MM.1S (cell line): ENCODE measurements around the gene CASP8.

Experiments used
- DNase-seq: peaks from one replicate; pipeline ENCODE4 v3.0.0-alpha.2; 2015
- H2AFZ ChIP-seq: fragments of 300-600 bp; sonication (generic); 2 replicates; pipeline ENCODE4 v1.6.0; 2016; ENCODE audit warnings: antibody characterized with exemption, low read length
- H3F3A ChIP-seq: fragments of 300-600 bp; sonication (generic); 2 replicates; pipeline ENCODE4 v1.6.1; 2016; ENCODE audit warnings: mild to moderate bottlenecking, antibody characterized with exemption, low read length, moderate library complexity, mixed read lengths; ENCODE audit not compliant: insufficient read depth
- H3K27ac ChIP-seq: fragments of 300-600 bp; sonication (generic); 2 replicates; pipeline ENCODE4 v1.5.1; 2016; ENCODE audit warnings: mild to moderate bottlenecking, low read length
- H3K27me3 ChIP-seq: fragments of 300-600 bp; sonication (generic); replicated peaks from 2 replicates; pipeline ENCODE4 v1.6.0; 2016; ENCODE audit warnings: low read length; ENCODE audit not compliant: insufficient read depth
- H3K36me3 ChIP-seq: fragments of 300-600 bp; sonication (generic); replicated peaks from 2 replicates; pipeline ENCODE4 v1.6.1; 2016; ENCODE audit warnings: mild to moderate bottlenecking, low read length, mixed read lengths; ENCODE audit not compliant: insufficient read depth
- H3K4me1 ChIP-seq: fragments of 300-600 bp; sonication (generic); 2 replicates; pipeline ENCODE4 v1.6.1; 2016; ENCODE audit warnings: low read length, mixed read lengths
- H3K4me2 ChIP-seq: fragments of 300-600 bp; sonication (generic); 2 replicates; pipeline ENCODE4 v1.6.0; 2016; ENCODE audit warnings: low read depth, low read length
- H3K4me3 ChIP-seq: fragments of 300-600 bp; sonication (generic); 2 replicates; pipeline ENCODE4 v1.5.1; 2016; ENCODE audit warnings: low read length, mixed read lengths
- H3K79me2 ChIP-seq: fragments of 300-600 bp; sonication (generic); 2 replicates; pipeline ENCODE4 v1.6.1; 2016; ENCODE audit warnings: mixed run types, low read length, mixed read lengths
- H3K9ac ChIP-seq: fragments of 300-600 bp; sonication (generic); 2 replicates; pipeline ENCODE4 v1.6.1; 2016; ENCODE audit warnings: low read length, mixed read lengths
- H3K9me2 ChIP-seq: fragments of 300-600 bp; sonication (generic); replicated peaks from 2 replicates; pipeline ENCODE4 v1.6.1; 2016; ENCODE audit warnings: mild to moderate bottlenecking, low read length, mixed read lengths; ENCODE audit not compliant: insufficient read depth
- H3K9me3 ChIP-seq: fragments of 300-600 bp; sonication (generic); replicated peaks from 2 replicates; pipeline ENCODE4 v1.6.1; 2016; ENCODE audit warnings: mild to moderate bottlenecking, low read length, mixed read lengths; ENCODE audit not compliant: insufficient read depth
- H4K20me1 ChIP-seq: fragments of 300-600 bp; sonication (generic); 2 replicates; pipeline ENCODE4 v1.6.1; 2016; ENCODE audit warnings: mild to moderate bottlenecking, low read length, moderate library complexity, mixed read lengths; ENCODE audit not compliant: insufficient read depth
- CTCF ChIP-seq: fragments of 300-600 bp; sonication (generic); IDR thresholded peaks from 2 replicates; pipeline ENCODE4 v1.5.1; 2016; ENCODE audit warnings: antibody characterized with exemption, low read length, mixed read lengths
- EZH2 ChIP-seq: fragments of 300-600 bp; sonication (generic); optimal IDR thresholded peaks from 2 replicates; pipeline ENCODE3; 2017; ENCODE audit warnings: low read depth, mild to moderate bottlenecking, antibody characterized with exemption, low read length, mixed read lengths
- EZH2phosphoT487 ChIP-seq: fragments of 300-600 bp; sonication (generic); IDR thresholded peaks from 2 replicates; pipeline ENCODE4 v1.6.1; 2018; ENCODE audit warnings: antibody characterized with exemption, low read length

Gene CASP8

GRCh38 chr2:201254081-201254730 is 6.1 kb upstream of the CASP8 start:
- Histone ChIP-seq H4K20me1 (no peaks in the 10 kb centered on the region), H2AFZ (no peak overlapping the region), H3K27ac (peak overlapping the region; percentile 30; the same call in 1 of the 2 replicates), H3K79me2 (peaks cover 65% of the 10 kb centered on the region), H3K36me3 (no peaks in the 10 kb centered on the region), H3K4me1 (peaks cover 52% of the 10 kb centered on the region), H3K9me2 (no peaks in the 10 kb centered on the region), H3K9me3 (no peaks in the 10 kb centered on the region), H3K9ac (no peak overlapping the region), H3F3A (peaks cover 61% of the 10 kb centered on the region), H3K27me3 (no peaks in the 10 kb centered on the region), H3K4me3 (no peak overlapping the region), H3K4me2 (no peak overlapping the region)
- TF ChIP-seq EZH2 (no peak), CTCF (no peak)
- DNase-seq: no peak

GRCh38 chr2:201255408-201256033 is 4.8 kb upstream of the CASP8 start:
- Histone ChIP-seq H3K27me3 (no peaks in the 10 kb centered on the region), H3K9me2 (no peaks in the 10 kb centered on the region), H3K9ac (no peak overlapping the region), H3K27ac (peak overlapping the region; percentile 96; the same call in 1 of the 2 replicates), H3K36me3 (no peaks in the 10 kb centered on the region), H4K20me1 (no peaks in the 10 kb centered on the region), H3K79me2 (peaks cover 65% of the 10 kb centered on the region), H3K4me1 (peaks cover 57% of the 10 kb centered on the region), H3K9me3 (no peaks in the 10 kb centered on the region), H2AFZ (no peak overlapping the region), H3F3A (peaks cover 67% of the 10 kb centered on the region), H3K4me2 (no peak overlapping the region), H3K4me3 (no peak overlapping the region)
- DNase-seq: no peak
- TF ChIP-seq EZH2 (no peak), CTCF (no peak), EZH2phosphoT487 (no peak)

- peak overlapping the region; percentile 96 for H3K27ac ChIP-seq
- H3F3A ChIP-seq: peaks cover 72% of the 10 kb centered on the region
- no peaks in the 10 kb centered on the region for H3K36me3 ChIP-seq
- H3K79me2 ChIP-seq: peaks cover 65% of the 10 kb centered on the region
- H3K9me3 ChIP-seq: no peaks in the 10 kb centered on the region
- DNase-seq: no peak
- no peak for TF ChIP-seq EZH2phosphoT487
- no peaks in the 10 kb centered on the region for H3K9me2 ChIP-seq
- no peak overlapping the region for H3K4me3 ChIP-seq
- no peaks in the 10 kb centered on the region for H4K20me1 ChIP-seq
- no peaks in the 10 kb centered on the region for H3K27me3 ChIP-seq
- no peak overlapping the region for H3K9ac ChIP-seq
- peak overlapping the region; percentile 80; the same call in 1 of the 2 replicates for H3K4me2 ChIP-seq
- H2AFZ ChIP-seq: no peak overlapping the region
- peaks cover 52% of the 10 kb centered on the region for H3K4me1 ChIP-seq
Observed at GRCh38 chr2:201256082-201256481, 4.3 kb upstream of the CASP8 start.
